Subcutaneous adipose tissue (tissue), 4 donors: ENCODE measurements around the gene NDUFB5. TPM values are rescaled to one million over a fixed set of nuclear protein-coding genes. Genes with fewer than 3 reads are reported as not detected.

Experiments
- CTCF ChIP-seq: fragments of 450-650 bp; IDR thresholded peaks from one replicate; pipeline ENCODE4 v1.5.1; 2016; ENCODE audit warnings: low read depth, mild to moderate bottlenecking, control low read depth, antibody characterized with exemption, moderate library complexity
- total RNA-seq, 4 donors: library from RNA; depleted of rRNA; stranded (reverse); fragments of >200 nt; gene quantifications; one replicate each; pipeline ENCODE4 v1.1.0, GENCODE V29; 2016

Gene NDUFB5
- total RNA-seq, 4 donors from 2014 or later: 103 to 164 (median 124) TPM

GRCh38 chr3:179580992-179581391, 23.6 kb upstream of the NDUFB5 start:
- TF ChIP-seq CTCF: no peak

- no peak for TF ChIP-seq CTCF
Observed at GRCh38 chr3:179589143-179589542, 15.5 kb upstream of the NDUFB5 start.

GRCh38 chr3:179590669-179591068, 13.9 kb upstream of the NDUFB5 start:
- no peak for TF ChIP-seq CTCF

- no peak for TF ChIP-seq CTCF
Observed at GRCh38 chr3:179591313-179591712, 13.3 kb upstream of the NDUFB5 start.

- no peak for TF ChIP-seq CTCF
Observed at GRCh38 chr3:179599531-179599930, 5.1 kb upstream of the NDUFB5 start.

- no peak for TF ChIP-seq CTCF
Observed at GRCh38 chr3:179603321-179603720, 1.3 kb upstream of the NDUFB5 start.

- no peak for TF ChIP-seq CTCF
Observed at GRCh38 chr3:179603831-179604230, 763 bp upstream of the NDUFB5 start.

- no peak for TF ChIP-seq CTCF
Observed at GRCh38 chr3:179606534-179607085, 2.0 kb downstream of the NDUFB5 start.
